LNCAP (cell line): ENCODE results near the gene BRD4.

Experiments
- CTCF ChIP-seq: fragments of 450-650 bp; IDR thresholded peaks from 2 replicates; pipeline ENCODE4 v1.5.1; 2017; ENCODE audit warnings: mild to moderate bottlenecking

BRD4 gene

GRCh38 chr19:15210323-15210781 lies 122.0 kb downstream of the BRD4 start:
- TF ChIP-seq CTCF = no peak

GRCh38 chr19:15201374-15202023 lies 130.8 kb downstream of the BRD4 start:
- TF ChIP-seq CTCF = no peak

- no peak for TF ChIP-seq CTCF
These were observed 131.6 kb downstream of the BRD4 start, which contains the start of gene NOTCH3 for GRCh38 chr19:15200553-15201364. Gene NOTCH3 (minus strand): TSS chr19:15200995. CDS start chr19:15200905, 90 bp downstream.

GRCh38 chr19:15199661-15200552 lies 132.4 kb downstream of the BRD4 start:
- TF ChIP-seq CTCF = no peak

- no peak for TF ChIP-seq CTCF
These were observed 133.2 kb downstream of the BRD4 start for GRCh38 chr19:15198951-15199660.

- no peak for TF ChIP-seq CTCF
These were observed 134.4 kb downstream of the BRD4 start for GRCh38 chr19:15197942-15198341.
